ENCODE measurements around the gene ADAM22. TPM values are rescaled to one million over a fixed set of nuclear protein-coding genes. Genes with fewer than 3 reads are reported as not detected.

The ADAM22 gene
- total and polyA plus RNA-seq, 7 donors = 0.09 to 7.0 (median 0.42) TPM

- no peak for ATAC-seq
- TF ChIP-seq CTCF (IDR thresholded peaks at IDR 0.05) = no peak
- DNase-seq = no peak
- WGBS, 3 donors = 96 to 98% (median 97%) methylated on average over 4 of the region's 4 CpGs
- Histone ChIP-seq H3K9me3 (no peaks in the 10 kb centered on the region), H3K4me3 (no peak overlapping the region), H3K36me3 (ENCODE audit: insufficient read depth in 1 of 2, low read depth in 1 of 2) (no peaks in the 10 kb centered on the region), H3K27ac (no peak overlapping the region), H3K27me3 (ENCODE audit: insufficient read depth in 3 of 3, low read length in 2 of 3) (no peaks in the 10 kb centered on the region), H3K4me1 (no peaks in the 10 kb centered on the region)
- intact Hi-C loops (cut with DNase I) = no loop called here
Measured at GRCh38 chr7:88229302-88229995, 295.4 kb downstream of the ADAM22 start.

GRCh38 chr7:88230646-88231045 is 296.6 kb downstream of the ADAM22 start:
- DNase-seq (no peak), ATAC-seq (no peak)
- Histone ChIP-seq H3K27me3 (ENCODE audit: insufficient read depth in 3 of 3, low read length in 2 of 3) (no peaks in the 10 kb centered on the region), H3K36me3 (ENCODE audit: insufficient read depth in 1 of 2, low read depth in 1 of 2) (no peaks in the 10 kb centered on the region), H3K4me1 (no peaks in the 10 kb centered on the region), H3K4me3 (no peak overlapping the region), H3K27ac (no peak overlapping the region), H3K9me3 (no peaks in the 10 kb centered on the region)
- intact Hi-C loops (cut with DNase I) = no loop called here
- TF ChIP-seq CTCF (IDR thresholded peaks at IDR 0.05) = no peak
- WGBS, 3 donors = 82 to 89% (median 84%) methylated on average over 5 of the region's 5 CpGs

- H3K27me3 ChIP-seq (ENCODE audit: insufficient read depth in 3 of 3, low read length in 2 of 3) = no peaks in the 10 kb centered on the region
Measured at GRCh38 chr7:88233828-88234227, 299.8 kb downstream of the ADAM22 start.

GRCh38 chr7:88239852-88240251 is 305.8 kb downstream of the ADAM22 start:
- no peaks in the 10 kb centered on the region for H3K9me3 ChIP-seq
- no peaks in the 10 kb centered on the region for H3K27me3 ChIP-seq (ENCODE audit: insufficient read depth in 3 of 3, low read length in 2 of 3)
- no peak for TF ChIP-seq CTCF (IDR thresholded peaks at IDR 0.05)
- H3K36me3 ChIP-seq (ENCODE audit: insufficient read depth in 1 of 2, low read depth in 1 of 2) = no peaks in the 10 kb centered on the region
- ATAC-seq = no peak
- no peak overlapping the region for H3K27ac ChIP-seq
- WGBS, 3 donors = 96% methylated on average over 1 of the region's 1 CpG
- no peaks in the 10 kb centered on the region for H3K4me1 ChIP-seq
- intact Hi-C loops (cut with DNase I) = loop anchor here in 1 of 2 donors (5.0 kb wide), 1 partner anchor 122 kb away; no protein-coding TSS in a partner anchor
- H3K4me3 ChIP-seq = no peak overlapping the region
- no peak for DNase-seq

More at GRCh38 chr7:88233828-88234227, 299.8 kb downstream of the ADAM22 start:
- no peak overlapping the region for H3K27ac ChIP-seq
- H3K4me3 ChIP-seq = no peak overlapping the region
- no peaks in the 10 kb centered on the region for H3K4me1 ChIP-seq
- ATAC-seq (no peak), DNase-seq (no peak)
- TF ChIP-seq CTCF (IDR thresholded peaks at IDR 0.05) = no peak
- intact Hi-C loops (cut with DNase I) = no loop called here
- H3K9me3 ChIP-seq = no peaks in the 10 kb centered on the region
- H3K36me3 ChIP-seq (ENCODE audit: insufficient read depth in 1 of 2, low read depth in 1 of 2) = no peaks in the 10 kb centered on the region

Measured in psoas muscle (tissue), 8 donors.